H1 (cell line): ENCODE results near the gene PTPRJ. TPM values are rescaled to one million over a fixed set of nuclear protein-coding genes. Genes with fewer than 3 reads are reported as not detected.

Experiments
- CTCF ChIA-PET: fragments of 300-600 bp; sonication (Branson Sonifier 250); formaldehyde crosslinking; loops from one replicate; lab custom pipeline; 2021; ENCODE audit not compliant: partially characterized antibody; lab: Charles Lee
- POLR2A ChIA-PET: fragments of 300-600 bp; sonication (Branson Sonifier 250); formaldehyde crosslinking; loops from one replicate; lab custom pipeline; 2021; ENCODE audit warnings: inconsistent platforms; ENCODE audit not compliant: partially characterized antibody; lab: Charles Lee
- DNase-seq, 2 experiments: peaks; one replicate each; pipeline versions ENCODE4 v3.0.0 to v3.0.0-alpha.2; 2010 to 2022; ENCODE audit warnings: low spot score in 2 of 2, low read depth in 1 of 2, mixed read lengths in 1 of 2
- FAIRE-seq: peaks from 2 replicates; lab custom pipeline; 2011; peaks lifted over from hg19 to GRCh38; lab: Jason Lieb, UNC
- H2AFZ ChIP-seq: 2 replicates; pipeline ENCODE4 v1.8.1; 2012; ENCODE audit warnings: low read length, inconsistent platforms
- H2AK5ac ChIP-seq: 2 replicates; pipeline ENCODE4 v1.6.1; 2013; ENCODE audit warnings: low read depth, low read length
- H2BK120ac ChIP-seq: replicated peaks from 2 replicates; pipeline ENCODE3; 2013; ENCODE audit warnings: low read depth, low read length, inconsistent platforms
- H2BK12ac ChIP-seq: 2 replicates; pipeline ENCODE4 v1.6.1; 2013; ENCODE audit warnings: low read depth, low read length
- H2BK15ac ChIP-seq: 2 replicates; pipeline ENCODE4 v1.6.1; 2013; ENCODE audit warnings: low read length
- H2BK20ac ChIP-seq: 2 replicates; pipeline ENCODE4 v1.6.1; 2013; ENCODE audit warnings: low read length
- H2BK5ac ChIP-seq: 2 replicates; pipeline ENCODE4 v1.6.1; 2013; ENCODE audit warnings: low read depth, low read length
- H3K14ac ChIP-seq: 2 replicates; pipeline ENCODE4 v1.6.1; 2013; ENCODE audit warnings: inconsistent platforms; ENCODE audit not compliant: insufficient read length
- H3K18ac ChIP-seq: 2 replicates; pipeline ENCODE4 v1.6.1; 2013; ENCODE audit warnings: low read length; ENCODE audit errors: extremely low read depth
- H3K23ac ChIP-seq: 2 replicates; pipeline ENCODE4 v1.6.1; 2013; ENCODE audit warnings: inconsistent platforms; ENCODE audit not compliant: insufficient read length
- H3K23me2 ChIP-seq: 2 replicates; pipeline ENCODE4 v1.6.1; 2013; ENCODE audit warnings: low read depth, low read length
- H3K27ac ChIP-seq: 2 replicates; pipeline ENCODE4 v1.6.1; 2011; ENCODE audit warnings: low read depth, low read length, inconsistent platforms
- H3K27me3 ChIP-seq, 4 experiments: replicated peaks in 1 of 4; 1 replicate in 1 of 4; 2 replicates in 3 of 4; pipeline versions ENCODE4 v1.6.1 to v1.8.1; 2011 to 2013; ENCODE audit warnings: low read length in 3 of 4, mild to moderate bottlenecking in 3 of 4, inconsistent platforms in 2 of 4, mixed read lengths in 2 of 4, moderate library complexity in 1 of 4; ENCODE audit not compliant: control insufficient read depth in 3 of 4, insufficient read depth in 3 of 4; ENCODE audit errors: extremely low read depth in 1 of 4
- H3K36me3 ChIP-seq, 4 experiments: 2 replicates each; pipeline versions ENCODE4 v1.6.1 to v1.8.1; 2011 to 2013; ENCODE audit warnings: mild to moderate bottlenecking in 4 of 4, low read length in 3 of 4, moderate library complexity in 2 of 4, control low read depth in 1 of 4, inconsistent platforms in 1 of 4; ENCODE audit not compliant: insufficient read depth in 4 of 4, control insufficient read depth in 2 of 4
- H3K4ac ChIP-seq: replicated peaks from 2 replicates; pipeline ENCODE3; 2013; ENCODE audit warnings: low read length, low read depth, mixed read lengths, inconsistent platforms; ENCODE audit not compliant: insufficient read length
- H3K4me1 ChIP-seq, 4 experiments: replicated peaks in 1 of 4; 1 replicate in 1 of 4; 2 replicates in 3 of 4; pipeline versions ENCODE4 v1.6.1 to v1.8.1; 2011 to 2013; ENCODE audit warnings: low read length in 3 of 4, inconsistent platforms in 2 of 4, mixed read lengths in 1 of 4; ENCODE audit not compliant: insufficient read depth in 4 of 4, control insufficient read depth in 3 of 4
- H3K4me2 ChIP-seq, 2 experiments: 2 replicates each; pipeline versions ENCODE4 v1.6.1 to v1.8.1; 2011 to 2013; ENCODE audit warnings: low read depth in 2 of 2, low read length in 2 of 2, control low read depth in 1 of 2, inconsistent platforms in 1 of 2, mild to moderate bottlenecking in 1 of 2; ENCODE audit not compliant: insufficient read depth in 1 of 2
- H3K4me3 ChIP-seq, 4 experiments: fragments of 200-600, 300-600 bp in 1 of 4; sonication (generic), shearing (Covaris generic), sonication (Bioruptor Twin) in 1 of 4; 2 replicates each; pipeline versions ENCODE4 v1.5.1 to v1.8.1; 2011 to 2016; ENCODE audit warnings: low read length in 4 of 4, low read depth in 3 of 4, control low read depth in 2 of 4, inconsistent platforms in 2 of 4, mild to moderate bottlenecking in 2 of 4, mixed read lengths in 1 of 4, moderate library complexity in 1 of 4; ENCODE audit not compliant: insufficient read depth in 2 of 4; ENCODE audit errors: extremely low read depth in 1 of 4
- H3K56ac ChIP-seq: replicated peaks from 2 replicates; pipeline ENCODE3; 2013; ENCODE audit warnings: low read depth, mild to moderate bottlenecking, mixed read lengths, low read length, inconsistent platforms; ENCODE audit not compliant: insufficient read length
- H3K79me1 ChIP-seq: 2 replicates; pipeline ENCODE4 v1.6.1; 2013; ENCODE audit warnings: low read depth, low read length, control low read depth
- H3K79me2 ChIP-seq, 2 experiments: 2 replicates each; pipeline versions ENCODE4 v1.6.1 to v1.8.1; 2012 to 2013; ENCODE audit warnings: low read length in 2 of 2, mild to moderate bottlenecking in 2 of 2, inconsistent platforms in 1 of 2; ENCODE audit not compliant: insufficient read depth in 2 of 2, control insufficient read depth in 1 of 2
- H3K9ac ChIP-seq, 4 experiments: replicated peaks in 1 of 4; 1 replicate in 1 of 4; 2 replicates in 3 of 4; pipeline versions ENCODE4 v1.6.1 to v1.8.1; 2011 to 2013; ENCODE audit warnings: low read depth in 3 of 4, low read length in 3 of 4, control low read depth in 2 of 4, mild to moderate bottlenecking in 2 of 4, moderate library complexity in 2 of 4, inconsistent platforms in 1 of 4; ENCODE audit errors: extremely low read depth in 1 of 4
- H3K9me3 ChIP-seq, 2 experiments: 2 replicates each; pipeline versions ENCODE4 v1.6.1 to v1.8.1; 2012 to 2013; ENCODE audit warnings: mild to moderate bottlenecking in 2 of 2, moderate library complexity in 2 of 2, control low read depth in 1 of 2, inconsistent platforms in 1 of 2, low read depth in 1 of 2, low read length in 1 of 2, mixed read lengths in 1 of 2; ENCODE audit not compliant: insufficient read depth in 2 of 2
- H4K20me1 ChIP-seq, 2 experiments: replicated peaks in 1 of 2; 2 replicates each; pipeline versions ENCODE3 to v1.8.1; 2011 to 2013; ENCODE audit warnings: inconsistent platforms in 2 of 2, low read length in 2 of 2, mild to moderate bottlenecking in 1 of 2; ENCODE audit not compliant: insufficient read depth in 2 of 2, control insufficient read depth in 1 of 2
- H4K5ac ChIP-seq: 2 replicates; pipeline ENCODE4 v1.6.1; 2013; ENCODE audit warnings: low read length, low read depth, mixed read lengths, inconsistent platforms; ENCODE audit not compliant: insufficient read length
- H4K8ac ChIP-seq: 2 replicates; pipeline ENCODE4 v1.8.0; 2013; ENCODE audit warnings: mild to moderate bottlenecking, moderate library complexity, low read length, inconsistent platforms; ENCODE audit not compliant: insufficient read depth; ENCODE audit errors: extremely low read depth
- H4K91ac ChIP-seq: replicated peaks from 2 replicates; pipeline ENCODE3; 2013; ENCODE audit warnings: low read length, mixed read lengths, inconsistent platforms; ENCODE audit not compliant: insufficient read length
- CHD1 ChIP-seq: IDR thresholded peaks from 2 replicates; pipeline ENCODE4 v1.6.1; 2012; ENCODE audit warnings: low read depth, low read length, improper control_type of control experiment
- SUZ12 ChIP-seq: fragments of 200-600 bp; sonication (generic); IDR thresholded peaks from 2 replicates; pipeline ENCODE4 v1.6.1; 2012; ENCODE audit warnings: mild to moderate bottlenecking, inconsistent platforms, low read length, moderate library complexity, mixed read lengths
- WGBS, 2 experiments: shearing (Covaris generic) in 1 of 2; methylation state at CpG; one replicate each; pipeline versions ENCODE4 v1.1.6 to v1.1.7; 2013 to 2015; ENCODE audit warnings: low lambda C conversion rate in 2 of 2, mixed read lengths in 2 of 2, inconsistent platforms in 1 of 2, low coverage in 1 of 2, missing lambda C conversion rate in 1 of 2; ENCODE audit not compliant: insufficient replicate concordance in 2 of 2, insufficient coverage in 1 of 2, insufficient read length in 1 of 2; ENCODE audit errors: extremely low coverage in 1 of 2, missing lambda C conversion rate in 1 of 2; 5-methylcytosine and 5-hydroxymethylcytosine counted together
- polyA plus RNA-seq, 7 experiments: library from polyadenylated mRNA; depleted of rRNA in 3 of 7; stranded (reverse) in 5 of 7; unstranded in 2 of 7; fragments of >200 nt in 5 of 7; fragments of 200-250 nt in 2 of 7; gene quantifications; 1 replicate in 5 of 7; 2 replicates in 1 of 7; 4 replicates in 1 of 7; pipeline versions ENCODE4 v1.2.1 to v1.2.3, GENCODE V29; 2011 to 2013; ENCODE audit warnings: missing spikeins in 2 of 7, mixed read lengths in 2 of 7
- total RNA-seq: library from RNA; stranded (reverse); fragmentation: NEBNext Ultra II Directional; extraction: Animal tissue kit (Norgen Biotek cat#: 25700); gene quantifications from 2 replicates; pipeline ENCODE4 v1.2.1, GENCODE V29; 2021

Gene PTPRJ
- total and polyA plus RNA-seq, 2 of the 8 experiments (the other 6 are each of a cell fraction or from before 2014, with no cell fraction given): 4.4 to 22.6 TPM

DNA sequence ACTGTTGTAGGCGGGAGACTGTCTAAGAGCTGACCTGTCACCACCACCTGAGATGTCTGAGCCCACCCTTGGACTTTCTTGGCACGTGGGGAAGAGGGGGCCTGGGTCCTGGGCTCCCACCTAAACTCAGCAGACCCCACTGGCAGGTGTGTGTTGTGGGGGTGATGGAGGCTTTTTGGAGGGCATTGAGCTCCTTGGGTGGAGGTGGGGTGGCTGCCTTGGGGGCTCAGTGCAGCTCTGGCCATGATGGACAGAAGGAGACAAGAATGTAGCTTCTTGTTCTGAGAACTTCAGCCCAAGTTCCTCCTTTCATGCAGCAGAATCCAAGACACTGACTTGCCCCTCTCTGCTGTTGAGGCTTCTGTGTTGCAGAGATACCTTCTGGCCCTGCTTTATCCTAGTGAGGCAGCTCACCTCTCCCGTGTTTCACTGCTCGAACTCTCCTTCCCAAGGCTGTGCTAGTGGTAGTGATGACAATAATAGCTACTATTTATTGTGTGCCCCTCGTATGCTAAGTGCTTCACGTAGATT lies 119.6 kb downstream of the PTPRJ start:
- H2AK5ac ChIP-seq: no peak overlapping the region
- no peak overlapping the region for H2BK15ac ChIP-seq
- H2BK5ac ChIP-seq: no peak overlapping the region
- ChIA-PET CTCF (interaction anchor here (1.2 to 5.3 kb wide), 5 partner anchors 8 to 166 kb away, joined by 3 to 34 read pairs (median 4); no protein-coding TSS in a partner anchor), POLR2A (interaction anchor here (0.7 kb wide), 1 partner anchor 17 kb away, joined by 4 read pairs; no protein-coding TSS in a partner anchor)
- no peaks in the 10 kb centered on the region for H3K23me2 ChIP-seq
- peaks cover 7% of the 10 kb centered on the region; the same call in 1 of the 2 replicates for H3K79me1 ChIP-seq
- H2BK12ac ChIP-seq: no peak overlapping the region
- H3K36me3 ChIP-seq: no peaks in the 10 kb centered on the region
- H3K27ac ChIP-seq: no peak overlapping the region
- no peaks in the 10 kb centered on the region for H4K20me1 ChIP-seq
- H3K4me1 ChIP-seq: peaks cover 0 to 22% (median 14%) of the 10 kb centered on the region in 4 experiments; a peak in 6 of 7 replicates
- H2AFZ ChIP-seq: no peak overlapping the region
- WGBS, 2 experiments: 78% methylated on average over 6 of the region's 6 CpGs; no CpG with 5 or more reads in 1 of the 2 experiments
- no peak overlapping the region for H4K8ac ChIP-seq
- no peak overlapping the region for H3K56ac ChIP-seq
- no peak overlapping the region for H4K5ac ChIP-seq
- H2BK20ac ChIP-seq: no peak overlapping the region
- H3K79me2 ChIP-seq: peaks cover 0 to 7% of the 10 kb centered on the region in 2 experiments; a peak in 2 of 4 replicates
- DNase-seq: peak in 1 of 2 experiments; percentile 30
- FAIRE-seq: no peak
- H3K9ac ChIP-seq: no peak overlapping the region
- H3K4me2 ChIP-seq: no peak overlapping the region
- H3K4ac ChIP-seq: no peak overlapping the region
- H3K18ac ChIP-seq: no peak overlapping the region
- H3K4me3 ChIP-seq: no peak overlapping the region
- H3K14ac ChIP-seq: no peak overlapping the region
- no peak overlapping the region for H2BK120ac ChIP-seq
- no peaks in the 10 kb centered on the region for H3K9me3 ChIP-seq
- H3K27me3 ChIP-seq: no peaks in the 10 kb centered on the region
- no peak overlapping the region for H3K23ac ChIP-seq
- H4K91ac ChIP-seq: no peak overlapping the region
- no peak for TF ChIP-seq CHD1
- no peak for TF ChIP-seq SUZ12
